Esophagus (tissue), 2 donors: ENCODE data around the gene LGALS1. TPM values are rescaled to one million over a fixed set of nuclear protein-coding genes. Genes with fewer than 3 reads are reported as not detected.

Source experiments
- H3K27ac ChIP-seq, 2 donors: one replicate each; pipeline ENCODE4 v1.5.1; 2013; ENCODE audit warnings: low read depth in 2 of 2, mild to moderate bottlenecking in 2 of 2, inconsistent platforms in 1 of 2, low read length in 1 of 2, moderate library complexity in 1 of 2
- H3K27me3 ChIP-seq, 2 donors: one replicate each; pipeline ENCODE4 v1.6.1; 2013; ENCODE audit warnings: low read length in 2 of 2, control low read depth in 1 of 2, mild to moderate bottlenecking in 1 of 2; ENCODE audit not compliant: insufficient read depth in 2 of 2, control insufficient read depth in 1 of 2
- H3K36me3 ChIP-seq, 2 donors: one replicate each; pipeline ENCODE4 v1.6.1; 2013; ENCODE audit warnings: low read length in 1 of 2; ENCODE audit not compliant: control insufficient read depth in 2 of 2, insufficient read depth in 2 of 2
- H3K4me1 ChIP-seq, 2 donors: one replicate each; pipeline ENCODE4 v1.6.1; 2013; ENCODE audit warnings: low read length in 1 of 2; ENCODE audit not compliant: control insufficient read depth in 2 of 2, insufficient read depth in 2 of 2
- H3K4me3 ChIP-seq, 2 donors: one replicate each; pipeline ENCODE4 v1.5.1; 2013; ENCODE audit warnings: low read length in 2 of 2, mild to moderate bottlenecking in 2 of 2, low read depth in 1 of 2, moderate library complexity in 1 of 2
- H3K9me3 ChIP-seq, 2 donors: one replicate each; pipeline ENCODE4 v1.6.1; 2013; ENCODE audit warnings: mild to moderate bottlenecking in 2 of 2, low read depth in 1 of 2, low read length in 1 of 2, moderate library complexity in 1 of 2; ENCODE audit not compliant: control insufficient read depth in 2 of 2, insufficient read depth in 1 of 2
- WGBS, 2 donors: extraction: QIAGEN DNeasy Blood & Tissue Kit; methylation state at CpG; one replicate each; pipeline ENCODE4 v1.1.7; 2013; 5-methylcytosine and 5-hydroxymethylcytosine counted together
- polyA plus RNA-seq, 2 donors: library from polyadenylated mRNA; stranded (reverse); fragments of 200-250 nt; gene quantifications; one replicate each; pipeline ENCODE4 v1.2.3, GENCODE V29; 2013
- donor health status: healthy with polysubstance abuse.
- donor health status: Bipolar disorder and iron deficiency.

The LGALS1 gene
- polyA plus RNA-seq: 100 to 1,000 TPM; 160 to 194 TPM

DNA sequence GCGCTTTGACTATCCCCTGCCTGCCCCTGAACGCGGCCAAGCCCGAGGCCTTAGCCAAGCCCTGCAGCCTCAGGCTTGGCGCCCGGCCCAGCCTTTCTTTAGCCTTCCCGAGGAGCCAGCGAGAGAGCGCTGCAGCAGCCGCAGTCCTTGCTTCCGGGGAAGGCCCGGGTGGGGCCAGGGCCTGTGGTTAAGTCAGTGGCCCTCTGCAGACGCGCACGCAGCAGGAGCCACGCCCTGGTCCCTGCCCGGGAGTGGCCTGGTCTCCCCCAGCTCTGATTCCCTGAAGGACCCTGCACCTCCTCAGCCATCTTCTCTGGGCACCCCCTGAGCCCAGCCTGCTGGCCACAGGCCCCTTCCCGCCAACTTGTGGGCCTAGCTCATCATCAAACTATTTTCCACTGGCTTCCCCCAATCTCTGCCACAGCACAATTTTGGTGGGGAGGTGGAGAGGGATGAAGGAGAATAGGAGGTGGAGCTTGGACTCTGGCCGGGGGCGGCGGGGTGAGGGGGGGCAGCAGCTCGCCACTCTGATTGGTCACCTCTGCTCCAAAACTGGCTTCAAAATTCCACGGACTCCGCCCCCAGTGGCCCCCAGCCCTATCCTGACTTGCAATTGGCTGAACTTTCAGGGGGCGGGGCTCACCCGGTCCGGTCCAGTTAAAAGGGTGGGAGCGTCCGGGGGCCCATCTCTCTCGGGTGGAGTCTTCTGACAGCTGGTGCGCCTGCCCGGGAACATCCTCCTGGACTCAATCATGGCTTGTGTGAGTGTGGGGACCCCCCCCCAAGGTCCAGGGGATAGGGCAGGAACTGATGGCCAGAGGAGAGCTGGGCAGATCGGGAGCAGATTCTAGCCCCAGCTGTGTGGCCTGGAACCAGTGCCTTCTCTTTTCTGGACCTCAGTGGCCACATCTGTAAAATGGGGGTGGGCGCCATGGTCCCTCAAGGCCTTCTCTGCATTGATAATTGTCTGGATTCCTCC is at the start of gene LGALS1:
LGALS1 (plus strand) TSS at position 686 of the 979 bp plus-strand sequence; CDS start at position 753, 67 bp downstream.
- WGBS, 2 donors: 5 to 10% methylated on average over 31 to 34 of the region's 34 CpGs
- Histone ChIP-seq H3K4me3 (peak within 1 kb of the TSS; percentile 38 to 42), H3K27ac (peak within 1 kb of the TSS; percentile 90 to 94), H3K27me3 (no peaks in the 10 kb centered on the region), H3K36me3 (peaks cover 0 to 2% of the 10 kb centered on the region in 2 donors), H3K9me3 (no peaks in the 10 kb centered on the region), H3K4me1 (peaks cover 0 to 12% of the 10 kb centered on the region in 2 donors)

DNA sequence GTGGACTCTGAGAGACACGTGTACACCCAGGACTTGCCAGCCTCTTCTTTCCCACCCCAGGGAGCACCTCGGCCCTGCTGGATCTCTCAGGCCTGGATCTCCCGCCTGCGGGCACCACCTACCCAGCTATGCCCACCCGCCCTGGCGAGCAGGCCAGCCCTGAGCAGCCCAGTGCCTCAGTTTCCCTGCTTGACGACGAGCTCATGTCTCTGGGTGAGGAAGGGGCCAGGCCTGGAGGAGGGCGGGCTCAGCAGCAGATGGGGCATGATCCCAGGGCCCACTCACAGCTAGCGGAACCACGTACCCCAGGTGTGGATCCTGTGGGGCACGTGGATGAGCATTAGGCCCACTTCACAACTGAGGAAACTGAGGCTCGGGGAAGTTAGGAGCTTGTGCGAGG is 49.7 kb upstream of the LGALS1 start:
- H3K27ac ChIP-seq: peak overlapping the region; percentile 6 to 67
- H3K4me3 ChIP-seq: no peak overlapping the region
- no peaks in the 10 kb centered on the region for H3K9me3 ChIP-seq
- WGBS, 2 donors: 65 to 72% methylated on average over 14 of the region's 14 CpGs
- H3K4me1 ChIP-seq: peaks cover 0 to 13% of the 10 kb centered on the region in 2 donors
- no peaks in the 10 kb centered on the region for H3K27me3 ChIP-seq
- peaks cover 3 to 29% of the 10 kb centered on the region in 2 donors for H3K36me3 ChIP-seq

DNA sequence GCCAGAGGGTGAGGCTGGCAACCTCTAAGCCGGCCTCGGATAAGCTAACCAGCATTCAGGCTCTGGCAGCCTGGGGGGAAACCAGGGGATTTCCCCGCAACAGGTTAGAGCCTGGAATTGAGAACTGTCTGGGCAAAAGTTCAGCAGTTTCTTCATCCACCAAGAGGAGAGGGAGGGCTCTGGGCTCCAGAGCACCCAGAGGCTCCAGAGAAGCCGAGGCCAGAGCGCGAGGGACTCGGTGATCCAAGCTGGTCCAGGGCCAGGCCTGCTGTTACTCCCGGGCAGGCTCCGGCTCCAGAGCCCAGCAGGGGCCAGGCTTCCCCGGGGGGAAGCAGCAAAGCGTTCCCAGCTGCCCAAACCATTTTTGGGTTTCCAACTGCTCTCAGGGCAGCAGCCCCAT is 49.3 kb upstream of the LGALS1 start:
- H3K27ac ChIP-seq: peak overlapping the region; percentile 60 to 67
- peaks cover 0 to 13% of the 10 kb centered on the region in 2 donors for H3K4me1 ChIP-seq

DNA sequence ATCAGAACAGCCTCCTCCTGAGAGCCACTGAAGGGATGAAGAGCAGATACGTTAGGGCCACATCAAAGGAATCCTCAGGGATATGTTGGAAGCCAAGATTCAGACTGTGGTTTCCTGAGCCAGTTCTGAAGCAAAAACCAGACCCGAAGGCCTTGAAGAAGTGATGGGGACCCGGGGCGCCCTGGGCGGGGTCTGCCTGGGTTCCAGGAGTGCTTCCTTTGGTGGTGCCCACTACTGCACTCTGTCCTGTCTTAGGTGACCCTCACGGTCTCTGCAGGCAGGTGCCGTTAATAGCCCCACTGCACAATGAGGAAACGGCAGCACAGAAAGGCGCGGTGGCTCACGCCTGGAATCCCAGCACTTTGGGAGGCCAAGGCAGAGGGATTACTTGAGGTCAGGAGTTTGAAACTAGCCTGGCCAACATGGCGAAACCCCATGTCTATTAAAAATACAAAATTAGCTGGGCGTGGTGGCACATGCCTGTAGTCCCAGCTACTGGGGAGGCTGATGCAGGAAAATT is 48.8 kb upstream of the LGALS1 start:
- peaks cover 6 to 29% of the 10 kb centered on the region in 2 donors for H3K36me3 ChIP-seq
- no peaks in the 10 kb centered on the region for H3K27me3 ChIP-seq
- H3K27ac ChIP-seq: peak overlapping the region; percentile 60 to 67
- H3K4me3 ChIP-seq: no peak overlapping the region
- no peaks in the 10 kb centered on the region for H3K9me3 ChIP-seq
- H3K4me1 ChIP-seq: peaks cover 0 to 13% of the 10 kb centered on the region in 2 donors
- 47 to 50% methylated on average over 13 of the region's 13 CpGs for WGBS, 2 donors

More for the DNA sequence above, 49.3 kb upstream of the LGALS1 start:
- Histone ChIP-seq H3K4me3 (no peak overlapping the region), H3K27me3 (no peaks in the 10 kb centered on the region), H3K9me3 (no peaks in the 10 kb centered on the region), H3K36me3 (peaks cover 6 to 30% of the 10 kb centered on the region in 2 donors)
- 30 to 39% methylated on average over 11 of the region's 11 CpGs for WGBS, 2 donors

DNA sequence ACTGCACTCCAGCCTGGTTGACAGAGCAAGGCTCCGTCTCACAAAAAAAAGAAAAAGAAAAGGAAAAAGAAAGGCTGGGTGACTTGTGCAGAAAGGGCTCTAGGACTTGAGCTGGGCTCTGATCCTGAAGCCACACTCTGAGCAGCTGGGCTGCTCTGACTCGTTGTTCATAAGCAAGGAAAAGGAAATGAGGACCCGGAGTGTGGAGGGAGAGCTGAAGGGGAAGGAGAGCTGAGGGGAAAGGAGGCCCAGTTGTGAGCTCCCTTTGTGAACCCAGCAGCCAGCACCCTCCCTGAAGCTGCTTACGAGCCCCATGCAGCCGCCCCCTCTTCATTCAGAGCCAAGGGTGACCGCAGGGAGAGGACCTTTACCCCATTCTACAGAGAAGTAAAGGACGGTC is 48.3 kb upstream of the LGALS1 start:
- Histone ChIP-seq H3K9me3 (no peaks in the 10 kb centered on the region), H3K27ac (peak overlapping the region; percentile 8 to 22), H3K4me3 (no peak overlapping the region), H3K36me3 (peaks cover 6 to 34% of the 10 kb centered on the region in 2 donors), H3K4me1 (peaks cover 0 to 13% of the 10 kb centered on the region in 2 donors), H3K27me3 (no peaks in the 10 kb centered on the region)
- 50 to 60% methylated on average over 7 of the region's 7 CpGs for WGBS, 2 donors

DNA sequence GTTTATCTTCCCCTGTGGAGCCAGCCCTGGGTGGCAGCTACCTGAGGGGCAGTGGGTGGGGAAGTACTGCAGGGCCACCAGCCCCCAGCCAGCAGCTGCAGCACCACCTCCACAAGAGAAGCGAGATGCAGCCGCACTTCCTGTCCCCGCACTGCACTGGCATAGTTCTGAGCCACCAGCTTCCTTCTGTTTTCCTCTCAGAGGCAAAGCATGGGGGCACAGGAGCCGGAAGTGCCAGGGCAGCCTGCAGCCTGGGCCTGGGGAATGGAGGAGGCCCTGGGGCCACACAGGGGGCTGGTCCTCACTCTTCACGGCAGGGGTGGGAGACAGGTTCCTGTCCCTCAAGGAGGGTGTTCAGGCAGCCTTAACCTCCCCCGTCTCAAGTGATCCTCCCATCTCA is 47.9 kb upstream of the LGALS1 start:
- peaks cover 0 to 14% of the 10 kb centered on the region in 2 donors for H3K4me1 ChIP-seq
- H3K4me3 ChIP-seq: no peak overlapping the region
- H3K27me3 ChIP-seq: no peaks in the 10 kb centered on the region
- peaks cover 6 to 34% of the 10 kb centered on the region in 2 donors for H3K36me3 ChIP-seq
- 69 to 74% methylated on average over 6 of the region's 6 CpGs for WGBS, 2 donors
- H3K27ac ChIP-seq: peak overlapping the region; percentile 8 to 22
- H3K9me3 ChIP-seq: no peaks in the 10 kb centered on the region

DNA sequence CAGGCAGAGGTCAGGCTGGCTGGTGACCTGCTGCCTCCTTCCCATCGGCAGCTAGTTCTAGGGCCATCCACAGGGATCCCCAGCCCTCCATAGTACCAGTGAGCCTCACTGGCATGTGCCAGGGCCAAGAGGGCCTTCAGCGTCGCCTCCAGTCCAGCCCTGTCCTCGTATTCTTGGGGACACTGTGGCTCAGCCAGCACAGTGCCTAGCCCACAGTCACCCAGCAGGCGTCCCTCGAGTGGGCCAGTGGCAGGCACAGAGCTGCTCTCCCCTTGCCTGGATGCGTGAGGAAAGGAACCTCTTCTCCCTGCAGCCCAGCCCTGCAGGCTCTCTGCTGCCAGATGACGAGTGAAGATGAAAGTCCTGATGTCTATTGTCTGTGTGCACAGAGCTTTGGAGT is 46.6 kb upstream of the LGALS1 start:
- Histone ChIP-seq H3K9me3 (no peaks in the 10 kb centered on the region), H3K4me1 (peaks cover 0 to 22% of the 10 kb centered on the region in 2 donors), H3K4me3 (no peak overlapping the region), H3K36me3 (peaks cover 6 to 27% of the 10 kb centered on the region in 2 donors), H3K27me3 (no peaks in the 10 kb centered on the region), H3K27ac (no peak overlapping the region)
- 92% methylated on average over 8 of the region's 8 CpGs for WGBS, 2 donors

DNA sequence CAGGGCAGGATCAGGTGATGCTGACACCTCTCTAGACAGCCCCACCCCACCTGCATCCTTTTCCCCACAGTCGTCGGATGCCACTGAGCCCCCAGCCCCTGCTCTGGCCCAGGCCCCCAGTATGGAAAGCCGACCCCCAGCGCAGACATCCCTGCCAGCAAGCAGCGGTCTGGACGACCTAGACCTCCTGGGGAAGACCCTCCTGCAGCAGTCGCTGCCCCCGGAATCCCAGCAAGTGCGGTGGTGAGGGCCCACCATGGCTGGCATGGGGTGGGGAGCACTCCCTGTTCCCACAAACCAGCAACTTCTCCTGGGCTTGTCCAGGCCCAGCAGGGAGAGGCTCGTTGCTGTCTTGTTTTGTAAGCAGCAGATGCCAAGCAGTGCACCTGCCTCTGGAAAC is 45.5 kb upstream of the LGALS1 start:
- H3K4me1 ChIP-seq: peaks cover 0 to 22% of the 10 kb centered on the region in 2 donors
- H3K27ac ChIP-seq: no peak overlapping the region
- H3K9me3 ChIP-seq: no peaks in the 10 kb centered on the region
- H3K4me3 ChIP-seq: no peak overlapping the region
- 82 to 86% methylated on average over 10 of the region's 10 CpGs for WGBS, 2 donors
- H3K36me3 ChIP-seq: peaks cover 6 to 22% of the 10 kb centered on the region in 2 donors
- no peaks in the 10 kb centered on the region for H3K27me3 ChIP-seq

DNA sequence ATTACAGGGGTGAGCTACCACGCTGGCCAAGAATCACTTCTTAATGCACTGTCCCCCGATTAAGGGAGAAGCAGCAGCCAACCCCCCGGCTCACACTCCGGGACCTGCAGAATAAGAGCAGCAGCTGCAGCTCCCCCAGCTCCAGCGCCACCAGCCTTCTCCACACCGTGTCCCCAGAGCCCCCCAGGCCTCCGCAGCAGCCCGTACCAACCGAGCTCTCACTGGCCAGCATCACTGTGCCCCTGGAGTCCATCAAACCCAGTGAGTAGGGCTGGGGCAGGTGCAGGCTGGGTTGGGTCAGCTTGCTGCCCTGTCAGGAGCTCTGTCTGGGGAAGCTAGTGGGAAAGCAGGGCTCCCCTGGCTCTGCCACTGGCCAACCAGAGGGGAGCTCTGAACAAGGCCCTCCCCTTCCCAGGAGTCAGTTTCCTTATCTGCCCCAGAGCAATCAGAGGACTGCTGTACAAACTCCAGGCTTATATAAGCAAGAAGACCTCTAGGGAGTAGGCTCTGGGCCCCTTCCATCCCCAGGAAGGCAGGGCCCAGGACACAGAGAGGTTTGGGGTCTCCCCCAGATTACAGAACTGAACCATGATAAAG is 44.5 kb upstream of the LGALS1 start:
- no peak overlapping the region for H3K27ac ChIP-seq
- H3K27me3 ChIP-seq: no peaks in the 10 kb centered on the region
- H3K4me1 ChIP-seq: peaks cover 0 to 19% of the 10 kb centered on the region in 2 donors
- no peaks in the 10 kb centered on the region for H3K9me3 ChIP-seq
- WGBS, 2 donors: 92 to 94% methylated on average over 9 of the region's 9 CpGs
- no peak overlapping the region for H3K4me3 ChIP-seq
- H3K36me3 ChIP-seq: peaks cover 6 to 21% of the 10 kb centered on the region in 2 donors
